HG03064 (cell line): ENCODE results near the gene ARFGAP3.

Source experiments
- ATAC-seq: cut with Tn5 transposase; IDR thresholded peaks from one replicate; pipeline ENCODE4 v1.9.1; 2021; ENCODE audit warnings: low read depth; ENCODE audit not compliant: unreplicated experiment

ARFGAP3 gene

DNA sequence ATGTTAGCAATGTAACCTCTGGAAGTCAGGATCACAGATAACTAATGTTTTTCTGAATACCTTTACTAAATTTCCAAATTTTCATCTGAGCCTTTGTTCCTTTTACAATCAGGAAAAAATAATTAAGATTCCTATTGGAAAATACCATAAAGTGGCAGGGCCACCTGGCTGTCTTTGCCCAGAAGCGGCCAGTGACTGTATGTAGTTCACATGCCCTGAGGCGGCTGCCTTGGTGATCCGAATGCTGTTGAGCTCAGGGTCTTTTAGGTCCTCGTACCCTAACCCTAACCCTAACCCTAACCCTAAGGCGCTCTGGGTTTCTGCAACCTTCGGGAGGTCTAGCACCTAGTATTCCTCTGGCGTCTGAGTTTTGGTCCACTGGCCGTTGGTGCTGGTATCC, 8.5 kb upstream of the ARFGAP3 start:
- ATAC-seq = no peak

DNA sequence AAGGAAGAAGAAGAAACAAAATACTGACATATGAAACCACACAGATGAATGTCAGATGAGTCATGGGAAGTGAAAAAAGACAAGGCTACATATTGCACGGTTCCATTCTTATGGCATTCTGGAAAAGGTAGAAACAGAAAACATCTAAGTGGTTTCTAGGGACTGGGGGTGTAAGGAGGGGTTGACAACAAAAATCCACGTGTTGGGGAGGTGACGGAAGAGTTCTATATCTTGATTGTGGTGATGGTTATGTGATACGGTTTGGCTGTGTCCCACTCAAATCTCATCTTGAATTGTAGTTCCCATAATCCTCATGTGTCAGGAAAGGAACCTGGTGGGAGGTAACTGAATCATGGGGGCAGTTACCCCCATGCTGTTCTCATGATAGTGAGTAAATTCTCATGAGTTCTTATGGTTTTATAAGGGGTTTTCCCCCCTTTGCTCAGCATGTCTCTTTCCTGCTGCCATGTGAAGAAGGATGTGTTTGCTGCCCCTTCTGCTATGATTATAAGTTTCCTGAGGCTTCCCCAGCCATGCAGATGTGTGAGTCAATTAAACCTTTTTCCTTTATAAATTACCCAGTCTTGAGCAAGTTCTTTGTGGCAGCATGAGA, 6.4 kb upstream of the ARFGAP3 start:
- no peak for ATAC-seq

DNA sequence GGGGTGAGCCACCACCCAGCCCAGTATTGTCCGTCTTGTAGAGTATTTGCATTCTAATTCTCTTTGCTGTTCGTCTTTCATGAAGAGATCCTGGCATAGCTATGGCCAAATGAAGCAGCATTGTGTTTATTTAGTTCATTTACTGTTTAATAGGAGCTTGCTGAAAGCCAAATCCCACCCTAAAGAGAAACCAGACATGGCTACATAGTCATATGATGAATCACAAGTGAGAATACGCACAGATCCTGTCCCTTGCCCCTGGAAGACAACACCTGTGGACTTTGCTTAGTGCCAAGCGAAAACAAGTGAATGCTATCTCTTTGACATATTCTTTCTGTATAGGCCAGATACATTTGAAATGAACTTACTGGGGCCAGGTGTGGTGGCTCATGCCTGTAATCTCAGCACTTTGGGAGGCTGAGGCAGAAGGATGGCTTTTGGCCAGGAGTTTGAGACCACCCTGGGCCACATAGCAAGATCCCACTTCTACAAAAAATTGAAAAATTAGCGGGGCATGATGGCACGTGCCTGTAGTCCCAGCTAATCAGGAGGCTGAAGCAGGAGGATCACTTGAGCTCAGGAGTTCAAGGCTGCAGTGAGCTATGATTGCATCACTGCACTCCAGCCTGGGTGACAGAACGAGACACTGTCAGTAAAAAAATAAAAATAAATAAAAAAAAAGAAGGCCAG, 5.1 kb upstream of the ARFGAP3 start:
- no peak for ATAC-seq

DNA sequence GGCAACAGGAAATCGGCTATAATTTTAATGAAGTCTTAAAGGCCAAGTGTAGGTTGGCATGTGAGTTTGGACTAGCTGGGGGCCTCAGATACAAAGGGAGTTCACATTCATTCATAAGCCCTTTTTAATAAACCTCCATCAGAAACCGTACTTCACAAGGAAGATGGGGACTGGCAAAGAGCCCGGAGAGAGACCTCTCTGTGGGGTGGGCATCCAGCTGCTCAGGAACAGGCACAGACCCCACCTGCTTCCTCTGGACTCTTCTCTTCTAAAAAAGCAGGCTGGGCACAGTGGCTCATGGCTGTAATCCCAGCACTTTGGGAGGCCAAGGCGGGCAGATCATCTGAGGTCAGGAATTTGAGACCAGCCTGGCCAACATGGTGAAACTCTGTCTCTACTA, 3.9 kb upstream of the ARFGAP3 start:
- ATAC-seq = no peak

DNA sequence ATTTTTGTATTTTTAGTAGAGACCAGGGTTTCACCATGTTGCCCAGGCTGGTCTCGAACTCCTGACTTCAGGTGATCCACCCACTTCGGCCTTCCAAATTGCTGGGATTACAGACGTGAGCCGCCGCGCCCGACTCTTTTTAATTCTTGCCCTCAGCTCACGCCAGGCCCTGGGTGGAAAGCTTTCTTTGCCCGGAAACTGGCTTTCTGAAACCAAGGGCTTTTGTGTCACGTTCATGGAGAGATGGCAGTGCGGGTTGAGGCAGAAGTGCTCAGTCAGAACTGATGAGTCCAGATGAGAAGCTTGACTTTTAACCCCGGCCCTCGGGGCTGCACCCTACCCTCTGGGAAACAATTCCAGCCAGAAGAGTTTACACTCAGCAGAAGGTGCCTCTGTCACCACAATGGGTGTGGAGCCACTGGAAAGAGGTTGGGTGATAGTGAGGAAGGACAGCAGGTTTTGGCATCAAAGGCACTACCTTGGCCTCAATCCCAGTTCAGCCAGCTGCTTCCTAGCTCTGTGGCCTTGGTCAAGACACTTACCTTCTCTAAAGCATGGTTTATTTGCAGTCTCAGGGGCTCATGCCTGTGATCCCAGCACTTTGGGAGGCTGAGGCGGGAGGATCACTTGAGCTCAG, 890 bp upstream of the ARFGAP3 start:
- no peak for ATAC-seq

DNA sequence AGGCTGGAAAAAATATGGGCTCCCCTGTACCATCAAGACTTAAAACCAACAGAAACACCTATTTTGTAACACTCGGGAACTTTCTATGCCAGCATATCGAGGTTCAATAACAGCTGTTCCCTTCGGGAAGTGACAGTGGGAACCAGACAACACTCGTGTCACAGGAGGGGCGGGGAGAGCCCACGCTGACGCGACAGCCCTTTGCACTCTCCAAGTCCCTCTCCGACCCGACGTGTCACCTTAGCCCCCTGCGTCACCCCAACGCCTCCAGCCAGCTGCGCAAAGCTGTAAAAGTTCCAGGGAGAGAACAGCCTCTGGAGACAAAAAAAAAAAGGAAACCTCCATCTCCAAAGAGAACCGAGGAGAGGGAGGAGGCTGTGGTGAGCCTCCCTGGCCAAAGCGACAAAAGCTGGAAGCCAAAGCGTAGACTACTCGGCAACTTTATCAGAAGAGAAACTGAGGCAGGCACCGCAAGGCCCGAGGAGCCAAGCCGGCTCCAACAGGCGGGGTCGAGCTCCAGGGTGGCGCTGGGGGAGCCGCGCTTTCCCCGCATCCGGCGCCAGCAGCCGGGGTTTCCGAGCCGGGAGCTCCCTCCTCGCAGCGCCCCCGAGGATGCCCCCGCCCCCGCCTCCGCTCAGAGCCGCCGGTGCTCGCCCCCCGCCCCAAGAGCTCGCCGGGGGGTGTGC, 751 bp downstream of the ARFGAP3 start:
- ATAC-seq = peak; percentile 14

DNA sequence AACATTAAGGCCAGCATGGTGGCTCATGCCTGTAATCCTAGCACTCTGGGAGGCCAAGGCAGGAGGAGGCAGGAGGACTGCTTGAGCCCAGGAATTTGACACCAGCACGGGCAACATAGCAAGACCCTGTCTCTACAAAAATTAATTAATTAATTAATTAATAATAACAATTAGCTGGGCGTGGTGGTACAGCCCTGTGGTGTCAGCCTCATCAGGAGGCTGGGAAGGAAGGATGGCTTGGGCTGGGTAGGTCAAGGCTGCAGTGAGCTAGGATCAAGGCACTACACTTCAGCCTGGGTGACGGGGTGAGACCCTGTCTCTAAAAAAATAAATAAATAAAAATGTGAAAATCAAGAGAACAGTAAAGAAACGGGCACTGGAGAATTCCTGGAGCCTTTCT, 1.4 kb downstream of the ARFGAP3 start:
- no peak for ATAC-seq

DNA sequence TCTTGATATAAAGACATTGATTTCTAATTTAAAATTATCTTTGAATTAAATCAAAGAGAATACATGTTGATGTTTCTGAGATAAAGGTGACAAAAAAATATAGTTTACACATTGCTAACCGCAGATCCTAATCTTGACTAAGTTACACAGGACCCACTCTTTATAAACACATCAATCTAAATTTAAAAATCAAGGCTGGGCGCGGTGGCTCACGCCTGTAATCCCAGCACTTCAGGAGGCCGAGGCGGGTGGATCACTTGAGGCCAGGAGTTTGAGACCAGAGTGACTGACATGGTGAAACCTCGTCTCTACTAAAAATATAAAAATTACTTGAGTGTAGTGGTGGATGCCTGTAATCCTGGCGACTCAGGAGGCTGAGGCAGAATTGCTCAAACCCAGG, 1.9 kb downstream of the ARFGAP3 start:
- no peak for ATAC-seq

DNA sequence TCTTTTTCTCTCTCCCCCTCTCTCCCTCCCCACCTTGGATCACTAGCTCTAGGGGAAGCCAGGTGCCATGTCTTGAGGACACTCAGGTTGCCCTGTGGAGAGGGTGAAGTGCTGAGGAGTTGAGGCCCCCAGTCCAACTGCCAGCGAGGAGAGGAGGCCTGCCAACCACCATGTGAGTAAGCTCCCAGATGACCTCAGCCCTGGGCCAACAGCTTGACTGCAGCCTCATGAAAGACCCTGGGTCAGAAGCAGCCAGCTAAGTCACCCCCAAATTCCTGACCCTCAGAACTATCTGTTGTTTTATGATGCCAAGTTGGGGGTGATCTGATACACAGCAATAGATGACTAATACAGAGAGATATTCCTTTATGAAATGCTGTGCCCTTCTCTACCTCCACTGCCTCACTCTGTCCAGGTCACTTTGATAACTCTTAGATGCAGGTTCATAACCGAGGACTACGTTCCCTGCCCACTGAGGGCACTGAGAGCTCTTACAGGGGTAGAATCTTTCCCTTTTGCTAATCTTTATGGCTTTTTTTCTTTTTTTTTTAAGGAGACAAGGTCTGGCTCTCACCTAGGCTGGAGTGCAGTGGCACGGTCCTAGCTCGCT, 8.0 kb downstream of the ARFGAP3 start:
- no peak for ATAC-seq

DNA sequence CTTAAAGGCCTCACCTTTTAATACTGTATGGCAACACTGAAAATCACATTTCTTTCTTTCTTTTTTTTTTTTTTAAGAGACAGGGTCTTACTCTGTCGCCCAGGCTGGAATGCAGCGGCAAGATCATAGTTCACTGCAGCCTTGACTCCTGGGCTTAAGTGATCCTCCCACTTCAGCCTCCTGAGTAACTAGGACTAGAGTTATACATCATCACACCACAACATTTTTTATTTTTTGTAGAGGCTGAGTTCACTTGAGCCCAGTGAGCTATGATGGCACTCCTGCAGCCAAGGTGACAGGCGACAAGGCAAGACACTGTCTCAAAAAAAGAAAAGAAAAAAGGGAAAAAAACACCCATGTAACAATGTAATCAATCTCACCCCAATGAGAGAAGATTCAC, 10.0 kb downstream of the ARFGAP3 start:
- no peak for ATAC-seq

DNA sequence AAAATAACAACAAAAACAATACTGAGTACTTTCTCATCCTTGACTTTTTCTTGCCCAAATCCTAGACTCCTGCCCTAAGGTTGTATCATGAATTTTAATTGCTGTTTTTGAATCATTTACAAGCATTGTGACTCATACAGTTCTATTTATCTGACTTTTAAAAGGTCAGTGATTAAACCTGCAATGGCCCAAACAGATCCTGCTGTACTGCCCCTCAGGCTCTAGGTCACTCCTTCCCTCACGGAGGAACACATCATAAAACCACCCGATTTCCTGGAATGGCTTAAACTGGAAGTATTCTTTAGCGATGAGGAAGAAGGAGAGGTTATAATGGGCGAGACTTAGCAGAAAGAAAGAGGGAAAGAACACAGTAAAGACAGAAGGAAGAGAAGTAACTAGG, 12.3 kb downstream of the ARFGAP3 start:
- ATAC-seq = no peak

DNA sequence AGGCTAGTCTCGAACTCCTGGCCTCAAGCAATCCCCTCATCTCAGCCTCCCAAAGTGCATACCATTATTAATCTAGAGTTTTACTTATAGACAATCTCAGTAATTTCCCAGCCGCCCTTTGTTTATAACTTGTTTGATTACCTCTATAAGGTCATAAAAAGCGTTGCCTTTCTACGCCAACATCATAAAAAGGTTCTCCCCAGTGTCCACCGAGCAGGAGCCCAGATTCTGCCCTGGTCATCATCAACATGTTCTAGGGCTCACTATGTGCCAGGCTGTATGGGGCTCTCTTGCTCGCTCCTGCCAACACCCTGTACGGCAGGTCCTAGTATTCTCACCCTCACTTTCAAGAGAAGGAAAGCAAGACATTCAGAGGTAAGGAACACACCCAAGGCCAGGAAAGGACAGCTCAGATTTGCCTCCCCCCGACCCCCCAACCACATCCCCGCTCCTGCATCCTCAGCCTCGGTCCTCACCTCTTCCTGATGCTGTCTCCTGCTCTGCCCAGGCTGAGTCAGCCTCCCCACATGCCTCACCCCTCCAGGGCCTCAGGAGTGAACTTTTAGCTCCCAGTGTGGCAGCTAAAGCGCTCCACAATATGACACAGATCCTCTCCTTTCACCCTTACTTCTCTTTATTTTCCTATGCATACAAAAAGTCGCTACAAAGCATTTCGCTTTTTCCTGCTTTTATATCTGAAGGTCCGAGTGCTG, 14.3 kb downstream of the ARFGAP3 start:
- ATAC-seq = no peak

DNA sequence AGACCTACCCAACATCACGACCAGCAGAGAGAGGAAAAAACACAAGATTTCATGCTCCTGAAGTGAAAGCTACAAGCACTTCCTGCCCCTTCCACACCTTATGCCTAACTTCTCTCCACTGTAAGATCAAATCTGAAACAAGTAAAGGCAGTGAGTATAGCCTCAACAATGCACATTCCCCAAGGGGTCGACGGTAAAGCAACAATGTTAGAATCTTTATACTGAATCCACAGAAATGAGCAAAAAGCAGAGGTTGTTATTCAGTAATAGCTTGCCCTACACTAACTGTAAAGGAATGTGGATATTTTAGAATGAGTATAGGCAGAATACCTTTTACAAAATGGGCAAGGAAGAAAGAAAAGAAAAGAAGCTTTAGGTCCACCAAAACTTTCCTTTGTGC, 15.6 kb downstream of the ARFGAP3 start:
- no peak for ATAC-seq

DNA sequence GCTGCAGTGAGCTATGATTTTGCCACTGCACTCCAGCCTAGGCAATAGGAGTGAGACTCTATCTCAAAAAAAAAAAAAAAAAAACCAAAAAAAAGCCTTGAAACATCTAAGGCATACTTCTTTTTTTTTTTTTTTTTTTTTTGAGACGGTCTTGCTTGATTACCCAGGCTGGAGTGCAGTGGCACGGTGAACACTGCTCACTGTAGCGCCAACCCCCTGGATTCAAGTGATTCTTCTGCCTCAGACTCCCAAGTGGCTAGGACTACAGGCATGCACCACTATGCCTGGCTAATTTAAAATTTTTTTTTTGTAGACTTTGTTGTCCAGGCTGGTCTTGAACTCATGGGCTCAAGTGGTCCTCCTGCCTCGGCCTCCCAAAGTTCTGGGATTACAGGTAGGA, 19.5 kb downstream of the ARFGAP3 start:
- ATAC-seq = no peak

DNA sequence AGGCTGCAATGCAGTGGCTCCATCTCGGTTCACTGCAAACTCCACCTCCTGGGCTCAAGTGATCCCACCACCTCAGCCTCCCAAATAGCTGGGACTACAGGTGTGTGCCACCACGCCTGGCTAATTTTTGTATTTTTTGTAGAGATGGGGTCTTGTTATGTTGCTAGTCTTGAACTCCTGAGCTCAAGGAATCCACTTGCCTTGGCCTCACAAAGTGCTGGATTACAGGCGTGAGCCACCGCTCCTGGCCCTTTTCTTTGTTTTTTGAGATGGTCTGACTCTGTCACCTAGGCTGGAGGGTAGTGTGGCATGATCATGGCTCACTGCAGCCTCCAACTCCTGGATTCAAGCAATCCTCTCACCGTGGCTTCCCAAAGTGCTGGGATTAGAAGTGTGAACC, 21.0 kb downstream of the ARFGAP3 start:
- no peak for ATAC-seq

DNA sequence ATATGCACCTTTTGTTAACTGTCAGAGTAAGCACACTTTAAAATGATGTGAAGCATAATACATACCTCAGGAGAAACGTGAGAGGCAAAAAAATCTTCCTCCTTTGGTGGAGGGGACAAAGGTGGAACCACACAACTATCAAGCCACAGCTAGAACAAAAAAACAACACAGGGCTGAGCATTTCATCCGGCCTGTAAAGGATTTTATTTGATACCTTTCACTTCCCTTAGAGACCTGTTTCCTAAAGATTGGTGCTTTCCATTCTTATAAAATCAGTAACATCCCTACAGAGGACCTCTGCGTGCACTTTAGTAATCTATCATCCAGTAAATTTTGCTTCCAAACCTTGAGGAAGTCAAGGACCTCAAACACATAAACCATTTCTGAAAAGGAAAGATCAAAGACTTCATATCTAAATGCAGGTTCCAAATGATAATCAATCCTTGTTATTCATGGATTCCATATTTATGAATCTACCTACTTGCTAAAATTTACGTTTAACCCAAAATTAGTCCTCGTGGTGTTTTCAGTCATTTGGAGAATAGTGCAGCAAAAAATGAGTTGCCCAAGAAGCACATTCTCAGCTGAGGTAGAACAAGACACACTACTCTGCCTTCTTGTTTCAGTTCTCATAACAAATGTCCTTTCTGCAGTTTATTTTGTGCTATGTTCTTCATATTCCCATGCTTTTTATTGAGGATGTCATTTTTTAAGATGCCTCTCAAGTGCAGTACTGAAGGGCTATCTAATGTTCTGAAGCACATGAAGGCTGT, 22.7 kb downstream of the ARFGAP3 start:
- ATAC-seq = no peak

DNA sequence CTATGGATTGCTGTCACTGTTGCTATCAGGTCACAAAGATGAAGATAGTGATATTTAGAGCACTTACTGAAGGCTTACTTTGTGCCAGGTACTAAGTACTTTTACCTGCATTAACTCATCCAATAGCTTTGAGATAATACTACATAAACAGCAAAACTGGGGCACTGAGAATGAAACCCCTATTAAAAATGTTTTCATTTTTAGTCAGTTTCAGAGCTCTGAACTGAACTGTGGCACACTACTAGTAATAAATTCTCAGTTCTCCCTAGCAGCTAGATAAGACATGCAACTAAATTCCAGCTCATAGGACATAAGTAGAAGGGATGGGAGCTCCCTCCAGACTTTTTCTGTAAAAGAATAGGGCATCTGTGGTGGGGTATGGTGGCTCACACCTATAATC, 24.0 kb downstream of the ARFGAP3 start:
- no peak for ATAC-seq

DNA sequence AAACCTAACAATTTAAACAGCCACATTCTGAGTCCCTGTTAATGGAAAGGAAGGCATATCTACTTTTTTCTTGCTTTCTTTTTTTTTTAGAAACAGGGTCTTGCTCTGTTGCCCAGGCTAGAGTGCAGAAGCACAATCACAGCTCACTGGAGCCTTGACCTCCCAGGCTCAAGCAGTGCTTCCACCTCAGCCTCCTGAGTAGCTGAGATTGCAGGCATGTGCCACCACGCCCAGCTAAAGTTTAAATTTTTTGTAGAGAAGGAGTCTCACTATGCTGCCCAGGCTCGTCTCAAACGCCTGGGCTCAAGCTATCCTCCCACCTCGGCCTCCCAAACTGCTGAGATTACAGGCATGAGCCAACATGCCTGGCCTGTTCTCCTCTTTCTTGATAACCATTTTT, 25.4 kb downstream of the ARFGAP3 start:
- ATAC-seq = no peak

DNA sequence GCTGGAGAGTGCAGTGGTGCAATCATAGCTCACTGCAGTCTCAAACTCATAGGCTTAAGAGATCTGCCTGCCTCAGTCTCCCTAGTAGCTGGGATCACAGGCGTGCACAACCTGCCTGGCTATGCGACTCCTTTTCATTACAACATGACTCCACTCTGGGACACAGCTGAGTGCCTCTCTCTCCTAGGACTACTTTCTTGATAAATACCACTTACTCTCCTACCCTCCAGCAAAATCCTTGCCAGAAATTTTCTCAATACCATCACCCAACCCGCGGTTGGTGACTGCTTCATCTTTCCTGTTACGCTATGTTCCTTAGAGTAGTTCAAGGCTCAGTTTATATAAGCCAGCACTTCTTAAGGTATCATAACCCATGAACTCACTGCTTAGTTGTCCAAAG, 26.9 kb downstream of the ARFGAP3 start:
- no peak for ATAC-seq

DNA sequence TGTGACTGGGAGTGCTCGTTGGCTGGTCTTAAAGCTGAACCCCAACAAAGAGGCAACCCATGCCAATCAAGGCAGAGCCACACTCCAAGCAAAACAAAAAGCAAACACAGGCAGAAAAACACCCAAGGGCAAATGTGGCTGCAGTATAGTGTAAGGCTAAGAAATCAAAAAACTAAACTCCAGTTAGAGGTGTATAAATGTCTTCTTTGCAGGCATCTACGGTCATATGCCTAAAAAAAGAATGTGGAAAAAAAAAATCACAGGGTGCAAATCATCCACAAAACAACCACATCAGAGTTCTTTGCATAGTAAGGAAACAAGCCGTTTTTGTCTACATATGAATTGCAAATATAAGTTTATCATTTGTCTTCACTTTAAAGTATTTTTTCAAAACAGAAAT, 27.8 kb downstream of the ARFGAP3 start:
- no peak for ATAC-seq
